CD4-positive, alpha-beta T cell treated with Interleukin-17A for 4 hours (primary cell): Measurements from ENCODE around the gene HIF1A.
A peak's percentile ranks its signal among the peaks of the same experiment; 100 is the strongest.
"Not testable (repeated sequence)": the region's sequence is repeated elsewhere in the genome, so short reads cannot be mapped to it uniquely, and the experiment has no call there.

Experiments
- DNase-seq: peaks from one replicate; pipeline ENCODE4 v3.0.0-alpha.2; 2020; ENCODE audit warnings: mixed read lengths

HIF1A gene

DNA sequence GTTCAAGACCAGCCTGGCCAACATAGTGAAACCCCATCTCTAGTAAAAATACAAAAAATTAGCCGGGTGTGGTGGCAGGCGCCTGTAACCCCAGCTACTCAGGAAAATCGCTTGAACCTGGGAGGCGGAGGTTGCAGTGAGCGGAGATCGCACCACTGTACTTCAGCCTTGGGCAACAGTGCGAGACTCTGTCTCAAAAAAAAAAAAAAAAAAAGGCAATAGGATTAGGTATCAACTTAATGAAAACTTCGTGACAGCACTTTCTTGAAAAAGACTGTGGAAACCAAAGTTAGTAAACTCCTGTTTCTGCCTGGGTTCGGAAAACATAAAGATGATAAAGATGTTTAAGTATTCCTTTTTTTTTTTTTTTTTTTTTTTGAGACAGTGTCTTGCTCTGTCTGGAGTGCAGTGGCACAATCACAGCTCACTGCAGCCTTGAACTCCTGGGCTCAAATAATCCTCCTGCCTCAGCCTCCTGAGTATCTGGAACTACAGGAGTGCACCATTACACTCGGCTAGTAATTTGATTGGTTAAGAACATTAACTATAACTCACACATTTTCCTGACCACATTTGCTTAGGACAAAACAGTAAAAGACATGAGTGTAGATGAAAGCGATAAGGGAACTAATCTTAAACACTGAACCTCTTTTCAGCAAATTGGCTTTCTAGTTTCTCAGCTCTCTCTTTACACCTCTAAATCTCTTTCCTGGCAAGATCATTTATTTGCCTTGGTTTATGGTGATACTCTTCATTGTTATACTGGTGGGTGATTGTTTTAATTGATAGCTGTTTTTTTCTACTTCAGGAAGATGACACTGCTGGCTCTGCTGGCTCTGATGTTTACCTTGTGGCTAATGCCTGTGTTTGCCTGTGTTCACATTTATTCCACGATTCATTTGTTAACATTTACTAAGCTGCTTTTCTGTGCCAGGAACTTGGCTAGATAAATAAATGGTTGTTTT lies 15.8 kb downstream of the HIF1A start:
- DNase-seq: no peak

DNA sequence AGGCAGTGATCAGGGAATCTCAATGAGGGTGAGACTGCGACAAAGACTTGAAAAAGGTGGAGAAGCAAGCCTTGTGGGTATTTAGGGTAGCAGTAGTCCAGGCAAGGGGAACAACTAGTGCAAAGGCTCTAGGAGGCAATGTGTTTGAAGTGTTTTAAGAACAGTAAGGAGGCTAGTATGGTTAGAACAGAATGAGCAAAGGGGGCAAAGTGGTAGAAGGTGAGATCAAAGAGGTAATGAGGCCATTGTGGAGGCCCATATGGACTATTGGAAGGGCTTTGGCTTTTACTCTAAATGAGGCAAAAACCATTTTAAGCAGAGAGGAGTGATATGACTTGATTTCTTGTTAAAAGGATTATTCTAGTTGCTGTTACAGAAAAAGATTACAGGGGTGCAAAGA lies 16.8 kb downstream of the HIF1A start:
- DNase-seq: no peak

DNA sequence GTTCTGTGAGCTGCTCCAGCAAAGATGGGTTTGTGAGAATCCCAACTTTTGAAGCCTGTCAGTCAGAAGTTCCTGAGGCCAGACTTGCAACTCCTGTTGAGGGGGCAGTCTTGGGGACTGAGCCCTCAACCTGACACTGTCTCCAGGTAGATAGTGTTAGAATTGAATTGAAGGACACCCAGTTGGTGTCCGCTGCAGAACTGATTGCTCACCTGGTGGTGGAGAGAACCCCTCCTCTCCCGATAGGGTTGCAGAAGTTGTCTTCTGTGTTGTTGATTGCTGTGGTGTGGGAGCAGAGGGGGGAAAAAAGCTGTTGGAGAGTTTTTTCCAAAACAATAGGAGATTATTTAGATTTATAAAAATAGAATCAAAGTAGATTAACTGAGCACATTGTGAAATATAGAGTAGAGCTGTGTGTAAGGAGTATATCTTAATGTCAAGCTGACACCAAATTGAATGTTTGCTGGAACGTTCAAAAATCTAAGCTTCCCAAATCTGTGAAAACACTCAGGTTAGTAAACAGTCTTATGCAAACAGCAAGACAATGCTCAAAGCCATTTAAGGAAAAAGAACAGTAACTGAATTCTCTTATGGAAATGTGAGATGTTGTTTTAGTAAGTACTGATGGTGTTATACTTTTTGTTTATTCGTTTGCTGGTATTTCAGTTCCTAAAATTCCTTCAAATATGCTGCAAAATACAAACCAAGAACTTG lies 18.6 kb downstream of the HIF1A start:
- no peak for DNase-seq

DNA sequence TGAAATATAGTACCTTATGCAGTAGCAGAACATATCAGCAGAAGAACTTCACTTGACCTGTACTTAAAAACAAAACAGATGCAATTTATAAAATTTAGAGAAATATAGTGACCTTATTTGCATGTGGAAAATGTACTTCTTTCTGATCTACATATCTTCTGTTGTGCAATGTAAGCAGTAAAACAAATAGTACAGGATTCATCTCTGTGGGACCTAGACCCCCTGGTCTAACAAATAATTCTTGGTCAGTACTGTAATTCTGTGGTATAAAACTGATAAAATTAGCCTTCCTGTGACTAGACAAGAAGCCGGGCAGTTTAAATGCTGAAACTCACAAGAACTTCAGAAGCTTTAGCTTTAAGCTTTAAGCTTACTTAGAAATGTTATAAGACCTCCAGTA lies 21.6 kb downstream of the HIF1A start:
- DNase-seq: no peak

DNA sequence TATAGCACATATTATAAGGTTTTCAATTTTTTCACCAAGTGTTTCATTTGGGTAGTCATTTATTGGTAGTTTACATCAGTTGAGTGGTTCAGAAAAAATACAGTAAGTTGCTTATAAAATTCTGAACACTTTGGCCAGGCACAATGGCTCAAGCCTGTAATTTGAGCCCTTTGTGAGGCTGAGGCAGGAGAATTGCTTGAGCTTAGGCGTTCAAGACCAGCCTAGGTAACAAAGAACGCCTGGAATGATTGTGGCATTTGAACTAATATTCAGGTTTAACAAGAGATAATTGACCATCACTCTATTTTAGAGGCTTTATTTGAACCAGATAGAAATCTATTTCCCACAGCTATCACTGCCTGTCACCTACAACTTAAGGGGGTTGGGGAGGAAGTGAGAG lies 22.7 kb downstream of the HIF1A start:
- no peak for DNase-seq

DNA sequence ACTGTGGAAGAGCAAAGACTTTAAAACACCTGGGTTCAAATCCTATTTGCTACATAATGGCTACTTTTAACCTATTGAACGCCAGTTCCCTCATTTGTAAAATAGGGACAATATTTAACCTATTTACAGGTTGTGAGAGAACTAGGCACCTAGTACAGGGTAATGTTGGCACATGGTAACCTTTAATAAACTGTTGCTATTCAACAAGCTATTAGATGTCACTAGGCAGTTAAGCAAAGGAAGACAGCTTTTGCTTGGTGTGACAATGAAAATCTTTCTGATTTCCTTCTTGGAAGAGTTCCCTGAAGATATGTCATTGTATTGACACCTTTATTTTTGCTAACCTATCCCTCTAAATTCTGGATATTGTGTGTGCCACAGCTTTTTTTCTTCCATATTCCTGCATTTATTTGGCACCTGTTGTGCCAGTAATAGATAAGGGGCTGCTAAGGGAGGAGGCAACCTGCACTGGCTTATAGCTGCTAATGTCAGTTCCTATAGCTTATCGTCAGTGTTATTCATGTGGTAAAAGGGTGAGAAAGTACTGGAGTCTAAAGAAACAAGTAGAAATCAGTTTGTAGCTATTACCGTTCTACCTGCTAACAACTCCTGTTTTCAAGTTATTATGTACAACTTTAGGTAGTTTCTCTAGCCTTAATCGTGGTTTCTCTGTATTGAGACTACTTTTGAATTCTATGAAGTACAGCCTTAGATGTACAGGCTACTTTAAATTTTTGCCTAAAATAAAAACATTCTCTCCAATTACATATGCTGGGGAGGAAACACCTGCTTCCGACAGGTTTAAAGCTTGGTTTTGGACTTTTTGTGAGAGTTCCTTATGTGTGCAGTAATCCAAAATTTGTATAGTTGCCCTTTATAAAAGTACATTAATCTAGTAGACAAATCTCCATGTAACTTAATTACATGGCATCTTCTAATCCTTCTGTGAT lies 24.3 kb downstream of the HIF1A start:
- DNase-seq: no peak

DNA sequence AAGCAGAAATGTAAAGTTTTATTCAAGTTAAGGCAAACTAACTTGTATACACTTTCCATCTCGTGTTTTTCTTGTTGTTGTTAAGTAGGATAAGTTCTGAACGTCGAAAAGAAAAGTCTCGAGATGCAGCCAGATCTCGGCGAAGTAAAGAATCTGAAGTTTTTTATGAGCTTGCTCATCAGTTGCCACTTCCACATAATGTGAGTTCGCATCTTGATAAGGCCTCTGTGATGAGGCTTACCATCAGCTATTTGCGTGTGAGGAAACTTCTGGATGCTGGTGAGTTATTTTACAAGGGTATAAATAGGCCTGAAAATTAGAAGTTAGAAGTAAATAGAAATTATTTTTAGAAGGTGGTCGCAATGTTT lies 25.0 kb downstream of the HIF1A start:
- peak; percentile 26 for DNase-seq

DNA sequence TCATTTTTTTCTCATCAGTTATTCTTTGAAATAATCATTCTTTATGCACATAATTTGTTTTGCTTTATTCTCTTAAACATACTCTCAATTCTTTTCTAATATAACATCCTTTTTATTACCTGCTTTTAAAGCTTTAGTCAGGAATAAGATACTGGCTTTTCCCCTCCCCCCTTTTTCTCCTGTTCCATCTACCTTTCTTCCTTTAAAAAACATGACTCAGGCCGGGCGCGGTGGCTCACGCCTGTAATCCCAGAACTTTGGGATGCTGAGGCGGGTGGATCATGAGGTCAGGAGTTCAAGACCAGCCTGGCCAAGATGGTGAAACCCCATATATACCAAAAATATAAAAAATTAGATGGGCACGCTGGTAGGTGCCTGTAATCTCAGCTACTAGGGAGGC lies 25.4 kb downstream of the HIF1A start:
- DNase-seq: no peak

DNA sequence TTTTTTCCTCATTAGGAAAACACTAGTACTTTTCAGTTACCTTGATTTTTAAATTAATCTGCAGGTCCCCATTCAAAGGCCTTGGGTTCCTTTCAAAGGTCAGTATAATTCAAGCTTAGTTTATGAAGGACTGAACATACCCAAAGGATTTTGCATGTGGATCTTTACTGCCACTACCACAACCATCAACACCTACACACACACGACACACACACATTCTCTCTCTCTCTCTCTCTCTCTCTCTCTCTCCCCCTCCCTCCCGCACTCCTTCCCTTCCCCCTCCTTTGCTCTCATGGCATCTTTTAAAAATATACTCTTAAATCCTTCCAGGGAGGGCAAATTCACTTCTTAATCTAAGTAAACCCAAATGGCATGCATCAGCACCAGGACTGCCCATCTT lies 28.8 kb downstream of the HIF1A start:
- no peak for DNase-seq

DNA sequence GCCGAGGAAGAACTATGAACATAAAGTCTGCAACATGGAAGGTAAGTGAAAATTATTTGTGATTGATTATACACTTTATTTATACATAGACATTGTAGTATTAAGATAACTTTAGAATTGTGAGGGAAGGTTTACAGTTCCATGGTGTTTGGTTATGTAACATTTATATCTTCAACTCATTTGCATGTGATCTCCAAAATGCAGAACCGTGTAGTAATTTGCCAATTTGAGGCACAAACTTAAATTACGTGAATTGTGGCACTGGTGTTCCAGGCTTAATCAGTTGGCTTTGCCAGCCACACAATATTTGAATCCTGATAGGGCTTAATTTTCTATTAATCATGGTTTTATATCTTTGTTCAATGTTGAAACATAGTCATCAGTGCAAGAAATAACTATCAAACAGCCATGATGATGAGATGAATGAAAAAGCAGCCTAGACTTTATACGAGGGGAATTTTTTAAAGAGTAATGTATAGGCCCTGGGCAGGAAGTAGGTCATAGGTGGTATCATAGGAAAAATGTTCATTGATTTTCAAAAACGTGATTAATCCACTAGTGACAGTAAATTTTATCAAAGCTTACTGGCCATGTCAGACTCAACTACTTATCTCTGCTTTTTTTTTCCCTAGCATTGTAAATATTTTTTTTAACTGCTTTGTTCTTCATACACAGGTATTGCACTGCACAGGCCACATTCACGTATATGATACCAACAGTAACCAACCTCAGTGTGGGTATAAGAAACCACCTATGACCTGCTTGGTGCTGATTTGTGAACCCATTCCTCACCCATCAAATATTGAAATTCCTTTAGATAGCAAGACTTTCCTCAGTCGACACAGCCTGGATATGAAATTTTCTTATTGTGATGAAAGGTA lies 31.7 kb downstream of the HIF1A start:
- DNase-seq: no peak

DNA sequence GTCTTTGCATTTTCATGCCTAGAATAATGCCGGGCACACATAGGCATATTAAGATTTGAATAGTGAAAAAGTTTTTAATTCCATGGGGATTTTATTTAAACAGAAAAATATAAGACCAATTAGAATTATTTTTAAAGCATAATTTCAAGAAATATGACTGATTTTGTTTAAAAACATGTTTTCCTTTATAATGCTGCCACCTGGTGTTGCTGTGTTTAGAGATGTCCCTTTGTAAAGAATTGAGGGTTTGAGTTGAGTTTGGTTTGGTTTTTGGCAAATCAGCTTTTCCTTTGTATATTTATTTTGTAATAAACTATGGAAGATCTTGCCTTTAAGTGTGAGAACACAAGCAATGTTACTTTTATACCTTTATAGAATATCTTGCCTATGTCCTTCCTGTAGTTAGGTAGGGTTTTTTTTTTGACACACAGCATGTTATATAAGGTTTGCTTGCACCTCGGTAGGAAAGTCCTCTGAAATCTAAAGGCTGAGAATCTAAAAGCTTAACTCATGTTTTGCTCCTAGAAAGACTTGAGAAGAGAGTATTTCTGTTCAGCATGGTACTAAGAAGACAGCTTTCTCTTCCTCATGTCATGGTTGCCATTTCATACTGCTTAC lies 35.6 kb downstream of the HIF1A start:
- DNase-seq: peak; percentile 27

DNA sequence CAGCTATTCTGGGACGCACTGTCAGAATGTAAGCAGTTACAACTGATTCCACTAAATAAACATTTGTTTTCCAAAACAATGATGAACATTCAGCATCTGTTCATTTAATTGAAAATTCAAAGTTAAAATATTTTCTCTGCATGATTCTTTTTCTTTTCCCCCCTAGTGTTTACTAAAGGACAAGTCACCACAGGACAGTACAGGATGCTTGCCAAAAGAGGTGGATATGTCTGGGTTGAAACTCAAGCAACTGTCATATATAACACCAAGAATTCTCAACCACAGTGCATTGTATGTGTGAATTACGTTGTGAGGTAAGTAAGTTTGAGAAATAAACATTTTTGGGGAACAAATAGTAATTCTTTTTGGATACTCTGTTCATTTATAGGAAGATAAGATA lies 38.7 kb downstream of the HIF1A start:
- DNase-seq: no peak

DNA sequence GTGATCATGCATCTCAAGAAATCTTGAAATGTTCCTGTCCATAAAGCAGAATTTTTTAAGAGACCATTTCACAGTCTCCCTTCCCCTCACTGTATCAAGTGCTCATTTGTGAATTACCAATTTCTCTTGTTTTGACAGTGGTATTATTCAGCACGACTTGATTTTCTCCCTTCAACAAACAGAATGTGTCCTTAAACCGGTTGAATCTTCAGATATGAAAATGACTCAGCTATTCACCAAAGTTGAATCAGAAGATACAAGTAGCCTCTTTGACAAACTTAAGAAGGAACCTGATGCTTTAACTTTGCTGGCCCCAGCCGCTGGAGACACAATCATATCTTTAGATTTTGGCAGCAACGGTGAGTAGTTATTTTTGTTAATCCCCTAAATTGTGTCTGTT lies 41.4 kb downstream of the HIF1A start:
- no peak for DNase-seq

DNA sequence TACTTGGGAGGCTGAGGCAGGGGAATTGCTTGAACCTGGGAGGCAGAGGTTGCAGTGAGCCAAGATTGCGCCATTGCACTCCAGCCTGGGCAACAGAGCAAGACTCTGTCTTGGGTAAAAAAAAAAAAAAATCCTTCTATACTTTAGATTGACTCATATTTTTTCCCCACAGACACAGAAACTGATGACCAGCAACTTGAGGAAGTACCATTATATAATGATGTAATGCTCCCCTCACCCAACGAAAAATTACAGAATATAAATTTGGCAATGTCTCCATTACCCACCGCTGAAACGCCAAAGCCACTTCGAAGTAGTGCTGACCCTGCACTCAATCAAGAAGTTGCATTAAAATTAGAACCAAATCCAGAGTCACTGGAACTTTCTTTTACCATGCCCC lies 42.6 kb downstream of the HIF1A start:
- DNase-seq: no peak

DNA sequence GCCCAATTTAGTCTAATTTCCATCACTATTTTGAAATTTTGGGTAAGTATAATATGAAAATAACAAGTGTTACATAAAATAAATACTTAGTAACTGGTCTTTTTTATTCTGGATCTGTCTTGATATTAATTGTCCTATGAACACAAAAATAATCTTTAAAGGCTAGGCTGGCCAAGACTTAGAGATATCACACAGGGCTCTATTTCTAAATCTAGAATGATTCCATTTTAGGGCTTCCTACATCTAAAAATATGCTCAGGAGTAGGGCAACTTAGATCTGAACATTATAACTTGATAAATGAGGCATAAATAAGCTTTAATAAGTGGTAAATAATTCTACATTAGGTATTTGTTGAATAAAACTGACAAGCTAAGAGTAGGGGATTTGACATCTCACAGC lies 43.8 kb downstream of the HIF1A start:
- DNase-seq: no peak

DNA sequence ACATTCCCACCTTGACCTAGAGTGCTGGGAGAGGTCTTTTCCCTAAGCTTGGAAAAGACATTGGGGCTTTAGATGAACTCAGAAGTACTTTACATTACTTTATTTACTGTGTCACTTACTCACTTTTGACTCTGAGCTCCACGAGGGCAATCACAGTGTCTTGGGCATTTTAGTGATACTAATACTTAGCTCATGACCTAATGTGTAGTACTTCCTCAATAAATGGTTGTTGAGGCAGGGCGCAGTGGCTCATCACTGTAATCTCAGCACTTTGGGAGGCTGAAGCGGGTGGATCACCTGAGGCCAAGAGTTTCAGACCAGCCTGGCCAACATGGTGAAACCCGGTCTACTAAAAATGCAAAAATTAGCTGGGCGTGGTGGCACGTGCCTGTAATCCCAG lies 47.1 kb downstream of the HIF1A start:
- DNase-seq: no peak

DNA sequence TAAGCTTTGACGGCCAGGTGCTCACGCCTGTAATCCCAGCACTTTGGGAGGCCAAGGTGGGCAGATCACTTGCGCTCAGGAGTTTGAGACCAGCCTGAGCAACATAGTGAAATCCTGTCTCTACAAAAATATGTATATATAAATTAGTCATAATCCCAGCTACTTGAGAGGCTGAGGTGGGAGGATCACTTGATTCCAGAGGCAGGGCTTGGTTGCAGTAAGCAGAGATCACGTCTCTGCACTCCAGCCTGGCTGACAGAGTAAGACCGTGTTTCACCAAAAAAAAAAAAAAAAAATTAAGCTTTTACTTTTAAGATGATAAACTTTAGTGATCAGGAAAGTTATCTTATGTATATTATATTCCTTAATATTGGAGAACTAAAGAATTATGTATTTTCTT lies 48.9 kb downstream of the HIF1A start:
- DNase-seq: no peak

DNA sequence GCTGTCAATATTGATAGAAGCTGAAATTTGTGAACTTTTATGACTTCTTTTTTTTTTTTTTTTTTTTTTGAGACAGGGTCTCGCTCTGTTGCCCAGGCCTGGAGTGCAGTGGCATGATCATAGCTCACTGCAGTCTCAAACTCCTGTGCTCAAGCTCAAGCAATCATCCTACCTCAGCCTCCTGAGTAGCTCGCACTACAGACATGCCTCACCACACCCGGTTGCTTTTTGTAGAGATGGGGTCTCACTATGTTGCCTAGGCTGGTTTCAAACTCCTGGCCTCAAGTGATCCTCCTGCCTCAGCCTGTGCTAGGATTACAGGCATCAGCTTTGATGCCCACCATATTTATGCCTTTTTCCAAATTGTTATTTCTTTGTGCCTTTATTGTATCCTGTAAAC lies 51.0 kb downstream of the HIF1A start:
- not testable (repeated sequence) for DNase-seq

DNA sequence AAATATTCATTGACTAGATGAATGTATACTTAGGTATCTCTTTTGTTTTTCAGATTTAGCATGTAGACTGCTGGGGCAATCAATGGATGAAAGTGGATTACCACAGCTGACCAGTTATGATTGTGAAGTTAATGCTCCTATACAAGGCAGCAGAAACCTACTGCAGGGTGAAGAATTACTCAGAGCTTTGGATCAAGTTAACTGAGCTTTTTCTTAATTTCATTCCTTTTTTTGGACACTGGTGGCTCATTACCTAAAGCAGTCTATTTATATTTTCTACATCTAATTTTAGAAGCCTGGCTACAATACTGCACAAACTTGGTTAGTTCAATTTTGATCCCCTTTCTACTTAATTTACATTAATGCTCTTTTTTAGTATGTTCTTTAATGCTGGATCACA lies 51.6 kb downstream of the HIF1A start:
- no peak for DNase-seq

DNA sequence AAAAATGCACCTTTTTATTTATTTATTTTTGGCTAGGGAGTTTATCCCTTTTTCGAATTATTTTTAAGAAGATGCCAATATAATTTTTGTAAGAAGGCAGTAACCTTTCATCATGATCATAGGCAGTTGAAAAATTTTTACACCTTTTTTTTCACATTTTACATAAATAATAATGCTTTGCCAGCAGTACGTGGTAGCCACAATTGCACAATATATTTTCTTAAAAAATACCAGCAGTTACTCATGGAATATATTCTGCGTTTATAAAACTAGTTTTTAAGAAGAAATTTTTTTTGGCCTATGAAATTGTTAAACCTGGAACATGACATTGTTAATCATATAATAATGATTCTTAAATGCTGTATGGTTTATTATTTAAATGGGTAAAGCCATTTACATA lies 52.0 kb downstream of the HIF1A start:
- no peak for DNase-seq

DNA sequence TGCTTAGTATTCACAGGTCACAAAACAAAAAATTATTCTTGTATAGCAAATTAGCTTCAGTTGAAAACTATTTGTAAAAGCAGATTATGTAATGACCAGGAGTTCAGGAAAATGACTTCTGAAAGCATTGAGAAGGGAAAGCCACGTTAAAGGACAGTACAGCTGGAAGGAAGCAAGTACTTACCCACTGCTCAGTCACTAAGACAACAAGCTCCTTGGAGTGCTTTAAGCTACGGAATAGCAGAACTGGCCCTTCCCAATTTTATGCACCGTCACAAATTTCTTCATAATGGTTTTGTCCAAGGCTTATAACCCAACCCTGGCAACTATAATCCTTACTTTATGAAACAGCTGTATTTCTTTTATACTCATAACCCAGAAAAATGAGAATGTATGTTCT lies 54.0 kb downstream of the HIF1A start:
- DNase-seq: no peak

DNA sequence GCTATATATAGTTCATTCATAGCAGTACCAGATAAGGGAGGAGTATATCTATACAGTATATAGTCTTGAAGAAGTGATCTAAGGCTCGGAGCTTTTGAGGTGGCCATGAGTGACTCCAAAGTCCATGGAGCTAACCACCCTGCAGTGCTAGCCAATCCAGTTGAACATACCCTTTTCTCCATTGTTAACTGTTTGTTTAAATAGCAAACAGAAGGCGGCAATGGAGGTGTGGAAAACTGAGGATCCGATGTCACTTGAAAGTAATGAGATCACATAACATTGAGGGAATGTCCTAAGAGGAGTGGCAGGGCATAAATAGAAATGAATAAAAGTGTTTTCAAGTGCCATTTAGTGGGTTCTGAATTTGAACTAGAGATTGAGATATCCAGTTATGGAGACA lies 54.6 kb downstream of the HIF1A start:
- DNase-seq: no peak
